Superior temporal gyrus (tissue), 1 donor: Measurements from ENCODE around the gene DNAJB9.
A peak's percentile ranks its signal among the peaks of the same experiment; 100 is the strongest.

Source experiments
- DNase-seq: peaks from one replicate; pipeline ENCODE4 v3.0.0-alpha.2; 2016; ENCODE audit errors: extremely low spot score

The DNAJB9 gene

DNA sequence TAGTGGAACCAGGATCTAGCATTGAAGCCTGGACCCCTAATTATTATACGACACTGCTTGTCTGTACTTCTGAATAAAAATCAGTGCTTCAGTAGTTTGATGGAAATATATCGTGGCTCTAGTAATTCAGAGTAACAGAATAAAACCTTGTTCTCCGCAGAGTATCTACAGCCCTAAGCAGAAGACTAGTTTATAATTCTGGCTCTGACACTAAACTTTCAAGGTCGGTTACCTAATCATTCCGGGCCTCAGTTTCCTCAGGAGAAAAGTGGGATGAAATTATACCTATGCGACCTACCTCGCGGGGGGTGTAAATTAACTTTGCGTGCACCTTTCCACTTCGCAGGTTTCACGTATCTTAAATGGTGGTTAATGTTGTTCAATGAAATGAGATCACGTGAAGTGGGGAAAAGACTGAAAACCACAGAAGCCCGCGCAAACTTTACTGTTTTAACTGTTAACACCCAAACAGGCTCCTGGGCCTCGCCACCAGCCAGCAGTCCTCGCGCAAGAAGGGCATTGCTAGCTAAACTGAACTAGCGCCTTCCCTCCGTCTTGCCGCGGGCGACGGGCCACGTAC lies 783 bp upstream of the DNAJB9 start:
- DNase-seq: peak; percentile 29

DNA sequence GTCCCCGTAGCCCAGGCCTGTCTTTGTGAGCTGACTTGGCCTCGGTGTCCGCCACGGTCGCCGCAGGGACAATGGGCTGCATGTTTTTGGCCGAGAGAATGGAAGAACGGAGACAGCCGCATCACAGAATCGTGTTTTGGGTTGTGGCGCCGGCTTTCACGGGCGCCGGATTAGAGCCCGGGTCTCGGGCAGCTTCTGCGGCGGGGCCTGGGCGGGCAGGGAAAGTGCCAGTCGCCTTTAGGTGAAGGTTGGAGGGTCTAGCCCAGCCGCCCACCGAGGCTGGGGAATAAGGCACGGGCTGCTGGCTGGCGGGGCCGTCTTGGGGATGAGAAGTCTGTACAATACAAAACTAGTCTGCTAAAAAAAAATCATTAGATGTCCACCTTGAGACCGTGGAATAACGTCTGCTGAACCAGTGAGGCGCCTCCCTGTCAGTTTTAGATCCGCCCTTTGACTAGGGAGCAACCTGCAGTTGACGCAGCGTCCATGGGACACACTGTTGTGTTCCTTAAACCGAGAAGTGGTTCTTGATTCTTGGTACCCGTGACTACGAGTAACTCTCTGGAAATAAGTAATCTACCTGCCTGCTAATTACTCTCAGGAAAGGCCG lies 577 bp downstream of the DNAJB9 start:
- peak; percentile 47 for DNase-seq

DNA sequence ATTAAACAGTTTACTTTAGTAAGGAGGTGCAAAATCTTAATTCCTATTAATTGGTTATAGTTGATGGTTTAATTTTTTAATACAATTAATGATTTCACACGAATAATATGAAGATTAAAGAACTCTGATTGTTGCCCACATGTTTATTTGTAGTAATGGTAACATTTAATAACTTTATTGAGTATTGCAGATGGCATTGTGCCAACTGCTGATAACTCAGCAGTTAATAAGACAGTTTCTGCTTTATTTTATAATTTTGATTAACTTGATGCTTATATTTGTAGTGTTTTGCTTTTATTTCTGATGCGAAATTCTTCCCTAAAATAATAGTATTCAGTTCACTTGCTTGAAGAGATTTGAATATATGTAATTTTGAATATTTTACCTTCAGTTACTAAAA lies 2.8 kb downstream of the DNAJB9 start:
- DNase-seq: no peak

DNA sequence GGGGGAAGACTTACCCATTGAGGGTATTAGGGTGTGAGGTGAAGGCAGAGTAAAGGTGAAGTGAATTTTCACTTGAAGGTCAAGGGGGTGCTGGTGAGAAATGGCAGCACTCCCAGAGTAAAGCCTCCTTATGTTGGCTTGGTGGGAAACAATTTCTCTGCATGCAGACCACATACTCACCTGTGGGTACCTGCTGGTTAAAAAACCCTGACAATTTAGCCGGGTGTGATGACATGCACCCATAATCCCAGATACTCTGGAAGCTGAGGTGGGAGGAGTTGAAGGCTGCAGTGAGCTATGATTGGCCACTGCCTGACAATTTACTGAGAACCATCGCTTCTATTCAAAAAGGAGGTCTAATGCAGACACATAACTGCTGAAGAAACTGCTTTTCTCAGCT lies 5.5 kb downstream of the DNAJB9 start:
- no peak for DNase-seq

DNA sequence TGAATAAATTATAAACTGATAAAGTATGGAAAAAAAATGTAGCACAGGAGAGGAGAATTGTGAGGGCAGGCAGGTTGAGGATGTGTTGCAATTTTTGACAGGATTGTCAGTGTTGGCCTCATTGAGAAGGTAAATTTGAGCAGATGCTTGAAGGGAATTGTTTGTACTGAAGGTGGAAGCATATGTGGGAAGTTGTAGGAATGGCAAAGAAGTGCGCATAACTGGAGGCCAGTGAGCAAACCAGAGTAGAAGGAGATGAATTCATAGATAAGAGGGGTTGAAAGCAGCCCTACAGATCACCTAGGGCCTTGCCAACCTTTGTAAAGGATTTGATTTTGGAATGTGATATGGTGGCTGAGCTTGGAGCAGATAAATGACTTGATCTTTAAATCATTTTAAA lies 6.4 kb downstream of the DNAJB9 start:
- DNase-seq: no peak

DNA sequence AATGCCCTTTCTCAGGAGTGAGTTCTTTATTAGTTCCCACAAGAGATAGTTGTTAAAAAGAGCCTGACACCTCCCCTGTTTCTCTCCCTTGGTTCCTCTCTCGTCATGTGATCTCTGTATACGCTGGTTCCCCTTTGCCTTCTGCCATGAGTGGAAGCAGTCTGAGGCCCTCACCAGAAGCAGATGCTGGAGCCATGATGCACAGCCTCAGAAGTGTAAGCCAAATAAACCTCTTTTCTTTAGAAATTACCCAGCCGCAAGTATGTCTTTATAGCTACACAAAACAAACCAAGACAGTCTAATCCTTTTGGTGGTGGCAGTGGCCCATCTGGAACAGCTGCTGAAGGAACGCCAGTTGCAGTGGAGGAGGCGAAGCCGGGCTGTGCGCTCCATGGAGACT lies 9.3 kb downstream of the DNAJB9 start:
- DNase-seq: no peak

DNA sequence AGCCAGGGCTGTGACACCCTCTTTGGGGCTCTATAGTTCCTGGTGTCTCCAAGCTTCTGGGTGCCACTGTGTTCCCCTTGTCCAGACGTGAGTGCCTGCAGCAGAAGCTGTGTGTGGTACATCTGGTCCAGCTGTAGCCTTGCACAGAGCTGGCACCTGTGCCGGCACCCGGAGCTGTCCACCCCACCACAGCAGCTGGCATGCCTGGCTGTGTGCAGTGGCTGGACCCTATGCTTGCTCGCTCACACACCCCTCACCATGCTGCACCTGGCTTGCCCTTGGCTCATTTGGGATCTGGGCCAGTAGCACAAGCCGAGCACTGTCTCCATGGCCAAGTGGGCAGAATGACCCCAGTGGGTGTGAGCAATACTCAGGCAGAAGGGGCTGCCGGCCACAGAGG lies 10.6 kb downstream of the DNAJB9 start:
- DNase-seq: no peak

DNA sequence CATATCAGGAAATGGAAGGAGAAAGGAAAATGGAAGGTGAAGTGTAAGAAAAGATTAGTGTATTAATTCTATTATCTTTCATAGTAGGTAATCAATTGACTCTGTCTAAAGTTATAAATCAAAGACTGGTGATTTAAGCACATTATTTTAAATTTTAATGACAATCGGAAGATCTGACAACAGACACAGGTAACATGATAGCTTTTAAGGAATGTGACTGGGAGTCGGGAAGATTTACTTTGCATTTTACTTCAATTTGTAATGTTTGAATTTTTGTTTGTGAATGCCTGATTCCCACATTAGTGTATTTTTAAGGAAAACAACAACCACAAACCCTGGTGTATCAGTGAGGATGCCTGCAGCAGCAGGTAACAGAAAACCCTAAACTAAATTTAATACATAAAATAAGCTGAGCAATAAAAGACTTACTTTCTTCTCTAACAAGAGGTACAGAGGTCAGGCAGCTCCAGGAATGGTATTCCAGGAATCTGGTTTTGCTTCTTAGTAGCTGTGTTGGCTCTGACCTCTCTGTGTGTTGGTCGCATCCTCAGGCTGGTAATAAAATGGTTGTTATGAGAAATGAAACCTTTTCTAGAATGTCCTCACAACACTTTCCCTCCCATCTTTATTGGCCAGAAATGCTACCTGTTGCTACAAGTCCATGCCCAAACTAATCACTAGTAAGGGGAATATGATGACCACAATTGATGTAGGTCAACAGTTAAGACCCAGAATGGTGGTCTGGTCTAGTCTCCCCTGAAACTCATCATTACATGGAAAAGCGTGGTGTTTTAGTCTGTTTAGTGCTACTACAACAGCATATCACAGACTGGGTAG lies 12.2 kb downstream of the DNAJB9 start:
- no peak for DNase-seq

DNA sequence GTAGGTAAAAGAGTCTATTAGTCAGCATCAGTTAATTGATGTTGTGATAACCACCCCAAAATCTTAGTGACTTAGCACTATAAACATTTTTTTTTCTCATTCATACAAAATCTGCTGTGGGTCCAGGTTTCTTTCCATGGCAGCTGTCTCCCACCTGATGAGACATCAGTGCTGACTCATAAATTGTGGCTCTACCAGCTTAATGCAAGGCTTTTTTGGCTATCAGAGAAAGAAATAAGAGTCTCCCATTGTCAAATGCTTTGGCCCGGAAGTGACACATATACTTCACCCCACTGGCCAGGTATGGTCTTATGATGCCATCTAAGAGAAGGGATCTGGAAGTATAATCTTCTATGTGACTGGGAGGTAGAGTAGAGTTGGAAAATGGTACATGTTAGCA lies 14.5 kb downstream of the DNAJB9 start:
- no peak for DNase-seq

DNA sequence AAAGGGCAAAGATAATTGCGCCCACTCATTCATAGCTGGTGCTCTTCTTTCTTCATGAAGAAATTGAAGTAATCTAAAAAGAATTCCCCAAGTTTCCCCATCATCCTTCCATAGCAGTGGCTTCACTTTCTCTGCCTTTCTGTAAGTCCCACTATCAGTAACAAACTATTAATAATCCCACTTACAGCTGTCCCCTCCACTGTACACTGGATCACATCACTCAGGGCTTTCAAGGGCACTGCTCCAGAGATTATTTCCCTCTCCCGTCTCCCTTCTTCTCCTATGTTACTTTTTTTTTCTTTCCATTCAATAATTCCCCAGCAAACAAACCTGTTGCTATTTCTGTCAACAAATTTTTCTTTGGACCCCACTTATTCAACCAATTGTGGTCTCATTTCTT lies 16.2 kb downstream of the DNAJB9 start:
- DNase-seq: no peak

DNA sequence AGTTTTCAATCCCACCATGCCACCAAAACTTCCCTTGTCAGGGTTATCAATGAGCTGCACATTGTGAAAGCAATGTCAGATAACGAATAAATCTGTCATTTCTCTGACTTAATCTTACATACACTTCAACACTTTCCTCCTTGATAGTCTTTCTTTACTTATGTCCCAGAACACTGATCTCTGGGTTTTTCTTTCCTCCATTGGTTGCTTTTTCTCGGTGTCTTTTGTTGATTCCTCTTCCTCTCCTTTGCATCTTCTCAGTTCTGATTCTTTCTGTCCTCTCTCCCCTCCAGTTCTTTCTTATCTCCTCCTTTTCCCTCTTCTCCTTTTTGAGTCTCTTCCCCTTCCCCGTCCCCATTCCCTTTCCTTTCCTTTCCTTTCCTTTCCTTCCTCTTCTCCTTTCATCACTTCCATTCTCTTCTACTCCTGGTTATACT lies 16.6 kb downstream of the DNAJB9 start:
- no peak for DNase-seq

DNA sequence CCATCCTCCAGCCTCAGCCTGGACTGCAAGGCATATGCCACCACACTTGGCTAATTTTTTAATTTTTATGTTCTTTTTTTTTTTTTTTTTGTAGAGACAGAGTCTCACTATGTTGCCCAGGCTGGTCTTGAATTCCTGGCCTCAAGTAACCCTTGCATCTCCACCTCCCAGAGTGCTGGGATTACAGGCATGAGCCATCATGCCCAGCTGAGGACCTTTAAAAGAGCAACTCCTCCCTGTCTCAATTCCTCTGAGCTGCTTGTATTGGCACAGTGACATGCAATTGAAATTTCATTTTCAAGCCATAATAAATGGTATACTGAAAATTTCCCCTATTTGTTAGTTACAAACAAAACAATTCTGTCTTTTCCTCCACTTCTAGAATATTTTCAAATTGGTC lies 19.5 kb downstream of the DNAJB9 start:
- DNase-seq: no peak

DNA sequence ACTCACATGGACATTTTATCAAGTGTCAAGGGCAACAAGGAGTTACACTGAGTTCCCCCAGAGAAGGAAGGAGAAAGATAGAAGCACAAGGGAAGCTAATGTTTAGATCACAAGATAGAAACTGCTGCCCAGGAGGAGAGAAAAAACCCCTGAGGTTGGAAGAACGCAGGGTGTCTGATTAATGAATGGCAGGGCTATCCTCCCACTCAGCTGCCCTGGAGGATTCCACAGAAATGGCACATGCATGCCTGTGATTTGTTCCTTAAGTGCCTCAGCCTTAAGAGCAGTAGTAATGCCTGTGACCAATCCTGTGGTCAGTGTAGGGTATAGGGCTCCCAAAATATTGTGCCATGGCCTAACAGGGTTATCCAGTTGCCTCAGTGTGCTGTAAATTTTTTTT lies 20.2 kb downstream of the DNAJB9 start:
- DNase-seq: no peak

DNA sequence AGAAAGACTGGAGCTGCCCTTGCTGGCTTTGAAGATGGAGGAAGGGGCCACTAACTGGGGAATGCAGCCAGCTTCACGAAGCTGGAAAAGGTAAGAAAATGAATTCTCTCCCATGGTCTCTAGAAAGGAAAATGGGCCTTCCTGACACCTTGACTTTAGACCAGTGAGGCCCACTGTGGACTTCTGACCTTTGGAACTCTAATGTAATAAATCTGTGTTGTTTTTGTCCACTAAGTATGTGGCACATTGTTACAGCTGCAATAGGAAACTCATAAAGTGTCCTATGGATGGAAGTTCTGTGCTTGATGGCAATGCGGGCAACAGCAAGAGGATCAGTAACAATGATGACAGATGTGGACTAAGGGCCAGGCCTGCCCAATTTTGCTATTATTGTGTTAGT lies 20.9 kb downstream of the DNAJB9 start:
- no peak for DNase-seq

DNA sequence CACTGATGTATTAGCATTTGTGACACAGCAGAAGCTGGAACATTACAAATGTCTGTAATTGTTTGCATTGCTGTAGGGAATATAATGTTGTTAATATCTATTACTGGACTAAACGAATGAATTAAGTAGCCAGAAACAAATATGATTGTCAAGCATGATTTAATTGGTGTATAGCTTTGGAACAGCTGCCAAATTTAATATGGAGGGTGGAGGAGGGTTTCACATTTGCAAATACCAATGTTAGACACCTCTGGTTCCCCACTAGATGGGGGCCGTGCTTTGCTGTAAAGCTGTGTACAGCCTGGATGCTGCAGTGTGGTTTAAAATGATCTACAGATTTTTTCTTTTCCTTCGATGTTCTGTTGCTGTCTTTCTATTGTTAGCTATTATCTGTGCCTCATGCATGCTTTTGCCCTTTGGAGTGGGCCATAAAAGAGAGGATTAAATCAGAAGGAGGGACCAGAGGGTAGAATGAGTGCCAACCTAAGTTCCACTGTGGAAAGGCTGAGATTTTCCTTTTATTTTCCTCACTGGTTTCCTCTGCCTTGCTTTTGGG lies 23.1 kb downstream of the DNAJB9 start:
- DNase-seq: peak; percentile 57

DNA sequence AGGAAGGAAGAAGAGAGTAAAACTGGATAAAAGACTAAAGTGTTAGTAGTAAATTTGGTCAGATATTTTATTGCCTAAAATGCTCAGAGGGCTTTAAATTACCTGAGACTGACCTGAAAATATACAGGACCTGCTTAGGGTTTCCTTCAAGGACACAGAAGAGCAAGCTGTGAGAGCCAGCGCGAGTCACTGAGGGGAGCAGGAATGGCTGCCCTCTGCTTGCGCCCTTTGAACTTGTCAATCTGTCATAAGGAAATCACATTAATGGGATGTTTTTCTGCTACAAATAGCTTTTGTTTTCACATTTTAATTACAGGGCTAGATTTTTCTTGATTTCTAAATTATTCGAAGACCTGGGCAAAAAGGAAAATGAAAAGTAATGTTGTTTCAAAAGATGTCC lies 26.9 kb downstream of the DNAJB9 start:
- DNase-seq: no peak

DNA sequence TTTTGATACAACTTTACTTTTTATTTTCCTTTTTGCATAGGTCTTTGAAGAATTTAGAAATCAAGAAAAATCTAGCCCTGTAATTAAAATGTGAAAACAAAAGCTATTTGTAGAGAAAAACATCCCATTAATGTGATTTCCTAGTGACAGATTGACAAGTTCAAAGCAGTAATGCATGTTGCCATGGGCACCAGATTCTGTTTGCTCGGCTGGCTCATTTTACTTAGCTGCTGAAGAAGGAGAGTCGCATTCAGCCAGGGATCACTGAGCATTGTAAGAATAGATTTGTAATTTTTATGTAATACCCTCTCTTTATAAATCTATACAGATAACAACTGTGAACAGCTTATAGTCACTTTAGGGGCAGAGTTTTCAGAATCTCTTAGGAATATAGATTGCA lies 28.5 kb downstream of the DNAJB9 start:
- no peak for DNase-seq

DNA sequence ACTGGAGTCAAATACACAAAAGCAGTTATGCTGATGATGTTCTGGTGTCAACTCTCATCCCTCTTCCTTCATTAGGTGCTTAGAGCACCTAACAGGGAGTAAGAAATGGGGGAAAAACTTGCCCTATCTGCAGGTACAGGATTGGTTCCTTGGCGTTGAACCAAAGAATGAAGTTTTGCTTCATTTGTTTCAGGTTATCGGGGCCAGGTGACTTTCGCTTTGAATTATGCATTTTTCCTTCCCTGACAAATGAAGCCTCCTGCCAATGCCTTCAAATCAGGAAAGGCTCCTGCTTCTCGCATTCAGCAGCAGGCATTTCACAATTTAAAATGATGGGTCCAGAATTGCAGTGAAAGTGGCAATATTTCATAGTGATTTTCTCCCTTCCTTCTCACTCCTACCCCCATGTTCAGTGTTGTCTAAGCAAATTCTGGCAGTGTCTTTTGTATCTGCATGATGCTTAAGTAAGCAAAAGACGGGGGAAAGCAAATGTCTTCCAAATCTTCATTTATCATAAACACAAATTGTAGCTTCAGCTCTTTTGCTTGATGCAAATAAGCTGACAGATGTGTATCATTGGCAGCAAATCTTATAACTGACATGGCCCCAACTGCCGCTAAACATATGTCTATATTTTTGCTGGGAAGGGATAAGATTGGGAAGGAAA lies 29.4 kb downstream of the DNAJB9 start:
- no peak for DNase-seq

DNA sequence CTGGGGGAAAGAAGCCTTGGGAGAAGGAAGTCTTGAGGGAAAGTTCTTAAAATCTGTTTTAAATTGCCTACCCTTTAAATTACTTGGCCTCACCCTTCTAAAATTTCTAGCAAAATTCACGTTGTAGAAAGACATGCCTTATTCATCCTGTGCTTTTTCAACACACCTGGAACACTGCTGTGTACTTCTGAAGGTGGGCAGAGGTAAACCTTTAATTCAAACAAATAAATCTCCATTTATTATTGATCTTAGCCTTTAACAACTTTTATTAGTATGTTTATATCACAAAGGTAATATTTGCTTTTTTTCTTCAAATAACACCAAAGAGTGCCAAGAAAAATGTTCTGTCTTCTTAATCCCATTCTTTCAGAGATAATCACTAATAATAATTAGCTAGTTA lies 30.7 kb downstream of the DNAJB9 start:
- DNase-seq: no peak

DNA sequence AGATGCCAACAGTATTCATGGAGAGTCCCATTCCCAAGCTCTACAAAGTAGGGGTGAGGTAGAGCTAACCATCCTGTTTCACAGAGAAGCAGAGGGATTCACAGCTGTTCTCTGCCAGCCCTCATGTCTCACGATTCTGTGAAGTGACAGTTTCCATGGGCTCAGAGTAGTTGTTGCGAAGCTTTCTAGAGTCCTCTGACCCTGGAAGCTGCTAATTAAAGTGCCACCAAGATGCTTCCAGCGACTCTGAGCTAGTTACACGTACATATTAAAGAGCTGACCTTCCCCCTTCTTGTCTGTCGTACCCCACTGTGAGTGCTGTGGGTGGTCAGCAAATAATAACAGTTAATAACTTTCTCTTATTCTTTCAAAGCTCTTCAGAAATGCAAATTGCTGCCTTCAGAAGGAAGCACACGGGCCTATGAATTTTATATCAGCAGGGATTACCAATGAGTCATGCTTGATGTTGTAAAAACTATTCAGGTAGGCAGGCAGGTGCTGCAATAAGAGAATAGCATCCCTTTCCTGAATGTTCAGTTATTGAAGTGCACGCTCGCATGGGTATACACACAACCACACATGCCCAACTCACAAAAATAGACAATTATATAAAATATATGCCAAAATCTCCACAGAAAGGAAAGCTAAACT lies 34.1 kb downstream of the DNAJB9 start:
- no peak for DNase-seq

DNA sequence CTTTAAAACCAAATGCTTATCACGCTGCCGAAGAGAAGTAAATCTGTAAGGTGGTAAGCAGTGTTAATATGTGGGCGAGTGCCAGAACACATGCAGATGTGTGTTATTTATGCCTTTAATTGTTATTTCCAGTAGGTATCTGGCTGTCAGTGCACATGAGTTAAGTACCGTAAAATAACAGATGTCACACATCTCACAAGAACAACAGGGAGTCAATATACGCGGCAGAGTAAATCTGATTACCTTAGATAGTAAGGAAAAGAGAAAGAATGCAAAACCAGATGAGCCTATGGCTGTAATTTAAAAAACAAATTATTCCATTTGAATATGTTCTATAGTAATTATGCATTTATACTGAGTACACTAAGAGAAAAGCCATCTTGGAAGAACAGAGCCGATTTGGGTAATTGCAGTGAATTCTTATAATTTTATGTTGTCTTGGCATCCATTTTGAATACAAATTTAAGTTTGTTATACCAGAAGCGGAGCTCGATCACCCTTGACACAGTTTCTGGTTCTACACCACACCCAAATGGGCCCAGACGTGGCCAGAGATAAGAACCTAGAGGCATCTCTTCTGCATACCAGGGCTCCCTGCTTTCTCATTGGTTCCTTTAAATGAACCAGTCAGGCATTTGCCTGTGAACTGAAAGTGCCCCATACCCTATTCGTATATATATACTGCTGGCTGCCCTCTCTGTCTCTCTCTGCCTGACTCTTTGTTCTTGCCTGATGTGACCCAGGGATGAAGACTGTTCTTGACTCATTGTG lies 34.8 kb downstream of the DNAJB9 start:
- no peak for DNase-seq
